H9 (cell line): Measurements from ENCODE around the gene P2RX2. TPM values are rescaled to one million over a fixed set of nuclear protein-coding genes. Genes with fewer than 3 reads are reported as not detected.

Source experiments
- DNase-seq: peaks from one replicate; pipeline ENCODE4 v3.0.0-alpha.2; 2017
- H2AFZ ChIP-seq: one replicate; pipeline ENCODE4 v1.6.1; 2013; ENCODE audit warnings: mild to moderate bottlenecking, low read length, control low read depth, moderate library complexity
- H2AK5ac ChIP-seq: 2 replicates; pipeline ENCODE4 v1.6.1; 2013; ENCODE audit warnings: low read length, control low read depth, mixed read lengths; ENCODE audit not compliant: insufficient read length
- H2BK120ac ChIP-seq: one replicate; pipeline ENCODE4 v1.6.1; 2013; ENCODE audit warnings: low read depth, mild to moderate bottlenecking, low read length, control low read depth, inconsistent platforms; ENCODE audit not compliant: poor library complexity, severe bottlenecking
- H2BK12ac ChIP-seq: 2 replicates; pipeline ENCODE4 v1.6.1; 2013; ENCODE audit warnings: low read length, control low read depth, mixed read lengths, low read depth; ENCODE audit not compliant: insufficient read length
- H2BK15ac ChIP-seq: 2 replicates; pipeline ENCODE4 v1.6.1; 2013; ENCODE audit warnings: low read depth, low read length, control low read depth
- H2BK20ac ChIP-seq: one replicate; pipeline ENCODE4 v1.6.1; 2013; ENCODE audit warnings: low read depth, mild to moderate bottlenecking, low read length, control low read depth, inconsistent platforms; ENCODE audit not compliant: poor library complexity, severe bottlenecking
- H2BK5ac ChIP-seq: 2 replicates; pipeline ENCODE4 v1.6.1; 2013; ENCODE audit warnings: low read length, control low read depth, mixed read lengths; ENCODE audit not compliant: insufficient read length
- H3K14ac ChIP-seq: 2 replicates; pipeline ENCODE4 v1.6.1; 2013; ENCODE audit warnings: low read length, control low read depth; ENCODE audit not compliant: insufficient read depth
- H3K18ac ChIP-seq: 2 replicates; pipeline ENCODE4 v1.6.1; 2013; ENCODE audit warnings: low read depth, mild to moderate bottlenecking, mixed read lengths, low read length, control low read depth; ENCODE audit not compliant: insufficient read length
- H3K23ac ChIP-seq: 2 replicates; pipeline ENCODE4 v1.6.1; 2013; ENCODE audit warnings: low read length, control low read depth, mixed read lengths, low read depth; ENCODE audit not compliant: insufficient read length
- H3K23me2 ChIP-seq: 2 replicates; pipeline ENCODE4 v1.6.1; 2013; ENCODE audit warnings: low read depth, mild to moderate bottlenecking, mixed read lengths, low read length, control low read depth; ENCODE audit not compliant: insufficient read length, poor library complexity, severe bottlenecking
- H3K27ac ChIP-seq: 2 replicates; pipeline ENCODE4 v1.5.1; 2013; ENCODE audit warnings: low read length, control low read depth, mixed read lengths, low read depth; ENCODE audit not compliant: insufficient read length
- H3K27me3 ChIP-seq: 2 replicates; pipeline ENCODE4 v1.6.1; 2013; ENCODE audit warnings: low read length, control low read depth, inconsistent platforms; ENCODE audit not compliant: insufficient read depth
- H3K4ac ChIP-seq: 2 replicates; pipeline ENCODE4 v1.6.1; 2013; ENCODE audit warnings: low read depth, mild to moderate bottlenecking, control low read depth, inconsistent platforms, low read length, moderate library complexity
- H3K4me1 ChIP-seq: 2 replicates; pipeline ENCODE4 v1.6.1; 2013; ENCODE audit warnings: low read length, control low read depth, inconsistent platforms; ENCODE audit not compliant: insufficient read depth
- H3K4me2 ChIP-seq: 2 replicates; pipeline ENCODE4 v1.6.1; 2013; ENCODE audit warnings: low read length, control low read depth, mixed read lengths; ENCODE audit not compliant: insufficient read length, insufficient read depth
- H3K56ac ChIP-seq: 2 replicates; pipeline ENCODE4 v1.6.1; 2013; ENCODE audit warnings: low read depth, mild to moderate bottlenecking, mixed read lengths, low read length, control low read depth; ENCODE audit not compliant: insufficient read length
- H3K79me1 ChIP-seq: 2 replicates; pipeline ENCODE4 v1.6.1; 2013; ENCODE audit warnings: low read depth, mild to moderate bottlenecking, moderate library complexity, low read length, control low read depth, inconsistent platforms; ENCODE audit not compliant: insufficient read depth, poor library complexity, severe bottlenecking
- H3K79me2 ChIP-seq: 2 replicates; pipeline ENCODE4 v1.6.1; 2013; ENCODE audit warnings: low read length, control low read depth, inconsistent platforms; ENCODE audit not compliant: insufficient read depth
- H3K9ac ChIP-seq: 2 replicates; pipeline ENCODE4 v1.6.1; 2013; ENCODE audit warnings: low read length, control low read depth, mixed read lengths; ENCODE audit not compliant: insufficient read length; ENCODE audit errors: extremely low read depth
- H3K9me3 ChIP-seq: one replicate; pipeline ENCODE4 v1.6.1; 2013; ENCODE audit warnings: low read depth, low read length, inconsistent platforms; ENCODE audit not compliant: control insufficient read depth
- H3T11ph ChIP-seq: one replicate; pipeline ENCODE4 v1.6.1; 2013; ENCODE audit warnings: mild to moderate bottlenecking, low read length, control low read depth, inconsistent platforms
- H4K20me1 ChIP-seq: one replicate; pipeline ENCODE4 v1.6.1; 2013; ENCODE audit not compliant: control insufficient read depth, insufficient read length, insufficient read depth
- H4K5ac ChIP-seq: 2 replicates; pipeline ENCODE4 v1.6.1; 2013; ENCODE audit warnings: low read depth, mild to moderate bottlenecking, mixed read lengths, low read length, control low read depth; ENCODE audit not compliant: insufficient read length
- H4K8ac ChIP-seq: replicated peaks from 2 replicates; pipeline ENCODE4 v1.6.1; 2013; ENCODE audit warnings: low read length, control low read depth, mixed read lengths, low read depth; ENCODE audit not compliant: insufficient read length
- H4K91ac ChIP-seq: 2 replicates; pipeline ENCODE4 v1.6.1; 2013; ENCODE audit warnings: low read depth, mild to moderate bottlenecking, moderate library complexity, mixed read lengths, low read length, control low read depth; ENCODE audit not compliant: insufficient read length
- H3K27ac Mint-ChIP-seq, 3 experiments: 2 replicates in 2 of 3; 3 replicates in 1 of 3; pipeline ENCODE4 v1.8.0; 2020 to 2021; ENCODE audit warnings: mixed read lengths in 3 of 3, mild to moderate bottlenecking in 1 of 3, moderate library complexity in 1 of 3
- H3K27me3 Mint-ChIP-seq: 2 replicates; pipeline ENCODE4 v1.8.0; 2021; ENCODE audit warnings: low read depth, mild to moderate bottlenecking, moderate library complexity, mixed read lengths
- H3K36me3 Mint-ChIP-seq, 3 experiments: 2 replicates in 2 of 3; 3 replicates in 1 of 3; pipeline ENCODE4 v1.8.0; 2020 to 2021; ENCODE audit warnings: low read depth in 3 of 3, mixed read lengths in 3 of 3; ENCODE audit not compliant: insufficient read depth in 1 of 3
- H3K4me1 Mint-ChIP-seq, 2 experiments: 2 replicates each; pipeline ENCODE4 v1.8.0; 2020; ENCODE audit warnings: mixed read lengths in 2 of 2
- H3K4me3 Mint-ChIP-seq, 2 experiments: 2 replicates in 1 of 2; 3 replicates in 1 of 2; pipeline ENCODE4 v1.8.0; 2020 to 2021; ENCODE audit warnings: mild to moderate bottlenecking in 2 of 2, mixed read lengths in 2 of 2, moderate library complexity in 1 of 2
- H3K9me3 Mint-ChIP-seq, 2 experiments: 2 replicates in 1 of 2; 3 replicates in 1 of 2; pipeline ENCODE4 v1.8.0; 2020; ENCODE audit warnings: mild to moderate bottlenecking in 2 of 2, mixed read lengths in 2 of 2, moderate library complexity in 1 of 2
- WGBS: extraction: QIAGEN DNeasy Blood & Tissue Kit; methylation state at CpG from one replicate; pipeline ENCODE4 v1.1.7; 2013; ENCODE audit warnings: missing lambda C conversion rate, low lambda C conversion rate, mixed read lengths; ENCODE audit not compliant: insufficient read length; ENCODE audit errors: extremely low coverage; 5-methylcytosine and 5-hydroxymethylcytosine counted together
- total RNA-seq: library from RNA; stranded (reverse); gene quantifications from 2 replicates; pipeline ENCODE4 v1.2.1, GENCODE V29; 2021
- TF ChIP-seq, protein P1 (sequence below): fragments of 200-600 bp; sonication (generic); conservative IDR thresholded peaks from 3 replicates; pipeline ENCODE4 v1.8.0; 2021; ENCODE audit warnings: antibody characterized with exemption, mild to moderate bottlenecking

P2RX2 gene
- total RNA-seq, 1 experiment from 2014 or later: 1.8 TPM

DNA sequence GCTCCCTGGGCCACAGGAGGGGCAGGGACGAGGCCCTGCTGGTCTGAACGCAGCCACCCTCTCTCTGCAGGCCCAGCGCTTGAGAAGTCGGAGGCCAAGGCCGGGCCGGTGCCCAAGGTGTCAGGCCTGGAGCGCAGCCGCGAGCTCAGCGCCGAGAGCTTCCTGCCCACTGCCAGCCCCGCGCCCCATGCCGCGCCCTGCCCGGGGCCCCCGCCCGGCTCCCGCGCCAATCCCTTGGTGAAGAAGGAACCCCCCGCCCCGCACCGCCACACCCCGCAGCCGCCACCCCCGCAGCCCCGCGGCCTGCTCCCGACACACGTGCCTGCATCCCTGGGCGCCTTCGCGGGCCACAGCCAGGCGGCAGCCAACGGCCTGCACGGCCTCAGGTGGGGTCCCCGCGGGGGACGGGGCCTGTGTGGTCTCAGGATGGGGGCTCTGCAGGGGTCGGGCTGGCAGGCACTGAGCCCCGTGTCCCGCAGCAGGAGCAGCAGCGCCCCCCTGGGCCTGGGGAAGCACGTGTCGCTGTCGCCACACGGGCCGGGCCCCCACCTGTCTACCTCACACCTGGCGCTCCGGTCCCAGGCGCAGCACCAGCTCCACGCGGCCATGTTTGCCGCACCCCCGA is 48.6 kb upstream of the P2RX2 start:
- no peak for DNase-seq
- Histone ChIP-seq H2AFZ (no peak overlapping the region), H2BK20ac (no peak overlapping the region), H2BK15ac (no peak overlapping the region), H4K8ac (no peak overlapping the region), H2BK12ac (no peak overlapping the region), H3K4me2 (no peak overlapping the region), H2AK5ac (no peak overlapping the region), H3K14ac (no peak overlapping the region), H3K9ac (no peak overlapping the region), H2BK120ac (no peak overlapping the region), H3K9me3 (no peaks in the 10 kb centered on the region), H3K23ac (no peak overlapping the region), H4K5ac (no peak overlapping the region), H3K27ac (no peak overlapping the region), H4K20me1 (peaks cover 4% of the 10 kb centered on the region), H4K91ac (no peak overlapping the region), H3K23me2 (no peaks in the 10 kb centered on the region), H3K56ac (no peak overlapping the region), H3K4ac (no peak overlapping the region), H3K79me2 (peaks cover 6% of the 10 kb centered on the region; the same call in 1 of the 2 replicates), H2BK5ac (no peak overlapping the region), H3K27me3 (no peaks in the 10 kb centered on the region; the same call in 1 of the 2 replicates), H3K4me1 (no peaks in the 10 kb centered on the region), H3K18ac (no peak overlapping the region), H3K79me1 (no peaks in the 10 kb centered on the region), H3T11ph (no peak overlapping the region)
- no peaks in the 10 kb centered on the region for H3K9me3 Mint-ChIP-seq
- WGBS: no CpG with 5 or more reads among the region's 55 CpGs
- H3K27me3 Mint-ChIP-seq: peaks cover 9% of the 10 kb centered on the region
- H3K27ac Mint-ChIP-seq: no peak overlapping the region
- no peaks in the 10 kb centered on the region for H3K4me1 Mint-ChIP-seq
- TF ChIP-seq, protein P1, sequence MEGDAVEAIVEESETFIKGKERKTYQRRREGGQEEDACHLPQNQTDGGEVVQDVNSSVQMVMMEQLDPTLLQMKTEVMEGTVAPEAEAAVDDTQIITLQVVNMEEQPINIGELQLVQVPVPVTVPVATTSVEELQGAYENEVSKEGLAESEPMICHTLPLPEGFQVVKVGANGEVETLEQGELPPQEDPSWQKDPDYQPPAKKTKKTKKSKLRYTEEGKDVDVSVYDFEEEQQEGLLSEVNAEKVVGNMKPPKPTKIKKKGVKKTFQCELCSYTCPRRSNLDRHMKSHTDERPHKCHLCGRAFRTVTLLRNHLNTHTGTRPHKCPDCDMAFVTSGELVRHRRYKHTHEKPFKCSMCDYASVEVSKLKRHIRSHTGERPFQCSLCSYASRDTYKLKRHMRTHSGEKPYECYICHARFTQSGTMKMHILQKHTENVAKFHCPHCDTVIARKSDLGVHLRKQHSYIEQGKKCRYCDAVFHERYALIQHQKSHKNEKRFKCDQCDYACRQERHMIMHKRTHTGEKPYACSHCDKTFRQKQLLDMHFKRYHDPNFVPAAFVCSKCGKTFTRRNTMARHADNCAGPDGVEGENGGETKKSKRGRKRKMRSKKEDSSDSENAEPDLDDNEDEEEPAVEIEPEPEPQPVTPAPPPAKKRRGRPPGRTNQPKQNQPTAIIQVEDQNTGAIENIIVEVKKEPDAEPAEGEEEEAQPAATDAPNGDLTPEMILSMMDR: no peak
- H3K4me3 Mint-ChIP-seq: no peak overlapping the region
- peaks cover 15 to 31% (median 21%) of the 10 kb centered on the region in 3 experiments for H3K36me3 Mint-ChIP-seq
